Effector memory CD4-positive, alpha-beta T cell (primary cell): ENCODE results near the gene HOXA11.

Experiments
- DNase-seq, 3 donors: peaks; one replicate each; pipeline ENCODE4 v3.0.0-alpha.2; 2020
- H3K27ac ChIP-seq: 2 replicates; pipeline ENCODE4 v1.7.0; 2013; ENCODE audit warnings: mild to moderate bottlenecking, low read length, moderate library complexity; ENCODE audit not compliant: insufficient read depth, poor library complexity, severe bottlenecking
- H3K27me3 ChIP-seq: replicated peaks from 2 replicates; pipeline ENCODE4 v1.7.0; 2013; ENCODE audit warnings: mild to moderate bottlenecking, low read length; ENCODE audit not compliant: insufficient read depth, control insufficient read depth, poor library complexity, severe bottlenecking
- H3K36me3 ChIP-seq: 2 replicates; pipeline ENCODE4 v1.7.0; 2013; ENCODE audit warnings: mild to moderate bottlenecking, low read length, moderate library complexity; ENCODE audit not compliant: control insufficient read depth, insufficient read depth
- H3K4me1 ChIP-seq: 2 replicates; pipeline ENCODE4 v1.7.0; 2013; ENCODE audit warnings: low read length, mild to moderate bottlenecking; ENCODE audit not compliant: control insufficient read depth, insufficient read depth, poor library complexity, severe bottlenecking
- H3K4me3 ChIP-seq: 2 replicates; pipeline ENCODE4 v1.7.0; 2013; ENCODE audit warnings: low read length, low read depth, mild to moderate bottlenecking; ENCODE audit not compliant: insufficient read depth, poor library complexity, severe bottlenecking
- H3K9me3 ChIP-seq: 2 replicates; pipeline ENCODE4 v1.7.0; 2013; ENCODE audit warnings: mild to moderate bottlenecking, low read length, moderate library complexity; ENCODE audit not compliant: control insufficient read depth

Gene HOXA11

GRCh38 chr7:27199849-27200760 lies 15.1 kb upstream of the HOXA11 start, which contains the start of gene HOXA13:
HOXA13 (minus strand) TSS chr7:27200091; CDS start chr7:27200077, 14 bp downstream.
- Histone ChIP-seq H3K4me3 (peak within 1 kb of the TSS; percentile 20), H3K36me3 (no peaks in the 10 kb centered on the region), H3K27ac (no peak within 1 kb of the TSS), H3K4me1 (peaks cover 28% of the 10 kb centered on the region), H3K27me3 (peaks cover 80% of the 10 kb centered on the region), H3K9me3 (no peaks in the 10 kb centered on the region)
- no peak for DNase-seq

- H3K27ac ChIP-seq: no peak overlapping the region
- no peak for DNase-seq
- no peaks in the 10 kb centered on the region for H3K36me3 ChIP-seq
- H3K4me3 ChIP-seq: peak overlapping the region; percentile 17
- H3K9me3 ChIP-seq: no peaks in the 10 kb centered on the region
- H3K27me3 ChIP-seq: peaks cover 70% of the 10 kb centered on the region
- peaks cover 24% of the 10 kb centered on the region for H3K4me1 ChIP-seq
These were observed 14.1 kb upstream of the HOXA11 start for GRCh38 chr7:27198871-27199801.

GRCh38 chr7:27198138-27198841 lies 13.3 kb upstream of the HOXA11 start:
- no peak for DNase-seq
- Histone ChIP-seq H3K27me3 (peaks cover 71% of the 10 kb centered on the region), H3K27ac (no peak overlapping the region), H3K36me3 (no peaks in the 10 kb centered on the region), H3K4me3 (no peak overlapping the region), H3K9me3 (no peaks in the 10 kb centered on the region), H3K4me1 (peaks cover 29% of the 10 kb centered on the region)

- peaks cover 35% of the 10 kb centered on the region for H3K4me1 ChIP-seq
- H3K27ac ChIP-seq: no peak overlapping the region
- no peaks in the 10 kb centered on the region for H3K36me3 ChIP-seq
- no peaks in the 10 kb centered on the region for H3K9me3 ChIP-seq
- DNase-seq: no peak
- peaks cover 76% of the 10 kb centered on the region for H3K27me3 ChIP-seq
- no peak overlapping the region for H3K4me3 ChIP-seq
These were observed 12.4 kb upstream of the HOXA11 start for GRCh38 chr7:27197137-27198042.

- H3K27me3 ChIP-seq: peaks cover 75% of the 10 kb centered on the region
- DNase-seq: peak; percentile 60 to 74 (median 61)
- no peaks in the 10 kb centered on the region for H3K36me3 ChIP-seq
- no peak overlapping the region for H3K4me3 ChIP-seq
- no peak overlapping the region for H3K27ac ChIP-seq
- no peaks in the 10 kb centered on the region for H3K9me3 ChIP-seq
- H3K4me1 ChIP-seq: peaks cover 37% of the 10 kb centered on the region
These were observed 11.3 kb upstream of the HOXA11 start for GRCh38 chr7:27196287-27196767.

GRCh38 chr7:27194686-27195379 lies 9.8 kb upstream of the HOXA11 start:
- Histone ChIP-seq H3K27me3 (peaks cover 78% of the 10 kb centered on the region), H3K4me1 (peaks cover 26% of the 10 kb centered on the region), H3K4me3 (no peak overlapping the region), H3K36me3 (no peaks in the 10 kb centered on the region), H3K27ac (no peak overlapping the region), H3K9me3 (no peaks in the 10 kb centered on the region)
- no peak for DNase-seq

- peaks cover 28% of the 10 kb centered on the region for H3K4me1 ChIP-seq
- no peak overlapping the region for H3K27ac ChIP-seq
- no peaks in the 10 kb centered on the region for H3K9me3 ChIP-seq
- no peaks in the 10 kb centered on the region for H3K36me3 ChIP-seq
- DNase-seq: no peak
- no peak overlapping the region for H3K4me3 ChIP-seq
- peaks cover 83% of the 10 kb centered on the region for H3K27me3 ChIP-seq
These were observed 8.9 kb upstream of the HOXA11 start for GRCh38 chr7:27194002-27194352.

- Histone ChIP-seq H3K36me3 (no peaks in the 10 kb centered on the region), H3K4me3 (peak overlapping the region; percentile 25), H3K27ac (no peak overlapping the region), H3K27me3 (peaks cover 83% of the 10 kb centered on the region), H3K4me1 (peaks cover 28% of the 10 kb centered on the region), H3K9me3 (no peaks in the 10 kb centered on the region)
- DNase-seq: no peak
These were observed 8.4 kb upstream of the HOXA11 start for GRCh38 chr7:27193335-27194001.
